Measurements from ENCODE around the gene SEC24D.

SEC24D gene

GRCh38 chr4:118751629-118752323, 84.2 kb downstream of the SEC24D start:
- DNase-seq (ENCODE audit: low read depth): no peak

DNA sequence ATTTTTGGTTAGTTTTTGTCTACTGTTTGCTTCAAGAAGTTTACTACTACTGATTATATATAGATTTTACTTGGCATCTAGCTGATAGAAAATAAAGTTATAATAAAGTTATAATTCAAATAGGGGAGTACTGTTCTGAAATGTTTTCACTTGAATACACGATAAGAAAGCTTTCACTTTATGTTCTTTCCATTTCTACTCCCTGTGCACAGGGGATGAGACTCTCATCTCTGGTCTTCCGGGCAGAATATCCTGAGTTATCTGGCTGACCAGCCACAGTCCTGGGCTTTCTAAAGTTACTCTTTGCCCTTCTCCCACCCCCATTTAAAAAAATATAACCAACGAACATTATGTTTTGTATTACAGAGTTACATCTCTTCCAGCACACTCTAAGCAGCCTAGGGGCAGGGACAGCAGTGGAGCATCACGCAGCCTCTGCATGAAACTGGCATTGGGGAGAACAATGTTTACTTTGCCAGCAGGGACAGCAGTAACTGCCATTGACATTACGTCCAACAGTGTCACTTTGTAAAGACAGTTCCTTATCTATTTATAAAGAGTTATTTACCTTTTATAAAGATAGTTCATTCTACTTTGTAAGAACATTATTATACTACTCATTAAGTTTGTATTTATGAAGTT, 86.5 kb downstream of the SEC24D start:
- no peak for DNase-seq (ENCODE audit: low read depth)

DNA sequence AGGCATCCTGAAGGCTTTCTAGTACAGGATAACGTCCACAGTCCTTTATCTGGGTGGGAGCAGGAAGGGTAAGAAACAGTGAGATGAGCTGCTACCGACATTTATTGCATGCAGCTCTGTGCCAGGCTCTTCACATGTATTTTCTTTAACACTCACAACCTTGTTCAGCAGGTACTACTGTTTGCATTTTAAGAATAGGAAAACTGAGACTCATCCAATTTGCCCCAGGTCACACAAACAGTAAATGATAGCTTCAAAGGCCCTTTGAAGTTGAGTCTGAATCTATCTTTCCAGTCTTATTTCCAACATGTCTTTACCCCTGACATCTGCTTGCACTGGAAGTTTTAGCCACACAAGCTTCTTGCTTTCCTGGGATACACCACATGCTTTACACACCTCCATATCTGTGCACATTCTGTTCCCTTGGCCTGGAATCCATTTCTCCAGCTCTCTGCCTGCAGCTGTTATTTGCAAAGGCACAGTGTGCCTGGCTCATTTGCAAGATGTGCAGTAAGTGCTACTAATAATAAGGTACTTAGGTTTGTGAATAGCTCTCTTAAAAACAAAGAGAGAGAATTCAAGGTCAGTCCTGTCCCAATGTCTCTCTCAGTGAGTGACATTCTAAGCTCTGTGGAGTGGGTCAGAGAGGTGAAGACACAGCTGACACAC, 89.5 kb downstream of the SEC24D start:
- no peak for DNase-seq (ENCODE audit: low read depth)

- DNase-seq (ENCODE audit: low read depth): no peak
These were observed 90.6 kb downstream of the SEC24D start for GRCh38 chr4:118745357-118745756.

- DNase-seq (ENCODE audit: low read depth): no peak
These were observed 92.1 kb downstream of the SEC24D start for GRCh38 chr4:118743867-118744266.

GRCh38 chr4:118742050-118742449, 93.9 kb downstream of the SEC24D start:
- DNase-seq (ENCODE audit: low read depth): no peak

DNA sequence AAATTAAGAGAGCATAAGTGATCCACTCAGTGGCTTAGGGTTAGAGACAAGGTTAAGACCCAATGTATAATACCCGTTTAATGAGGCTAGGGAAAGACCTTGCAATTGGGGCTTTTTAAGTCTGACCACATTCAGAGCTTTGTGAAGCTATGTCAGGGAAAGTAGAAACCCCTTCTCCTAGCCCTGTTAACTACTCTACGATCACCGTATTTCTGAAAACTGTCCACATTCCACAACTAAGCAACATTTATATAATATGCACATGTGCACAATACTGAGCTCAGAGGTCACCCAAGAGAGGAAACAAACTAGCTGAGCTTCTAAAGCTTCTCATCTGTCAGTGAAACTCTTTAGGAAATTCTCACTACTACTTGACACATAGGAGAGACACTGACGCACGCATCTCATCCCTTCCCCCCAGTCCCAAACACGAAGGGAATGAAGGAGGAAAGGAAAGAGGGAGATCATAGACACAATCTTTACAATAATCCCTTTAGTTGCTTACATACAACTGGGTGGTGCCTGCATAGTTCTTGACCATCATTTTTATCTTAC, 94.5 kb downstream of the SEC24D start:
- no peak for DNase-seq (ENCODE audit: low read depth)

GRCh38 chr4:118740869-118741268, 95.1 kb downstream of the SEC24D start:
- no peak for DNase-seq (ENCODE audit: low read depth)

DNA sequence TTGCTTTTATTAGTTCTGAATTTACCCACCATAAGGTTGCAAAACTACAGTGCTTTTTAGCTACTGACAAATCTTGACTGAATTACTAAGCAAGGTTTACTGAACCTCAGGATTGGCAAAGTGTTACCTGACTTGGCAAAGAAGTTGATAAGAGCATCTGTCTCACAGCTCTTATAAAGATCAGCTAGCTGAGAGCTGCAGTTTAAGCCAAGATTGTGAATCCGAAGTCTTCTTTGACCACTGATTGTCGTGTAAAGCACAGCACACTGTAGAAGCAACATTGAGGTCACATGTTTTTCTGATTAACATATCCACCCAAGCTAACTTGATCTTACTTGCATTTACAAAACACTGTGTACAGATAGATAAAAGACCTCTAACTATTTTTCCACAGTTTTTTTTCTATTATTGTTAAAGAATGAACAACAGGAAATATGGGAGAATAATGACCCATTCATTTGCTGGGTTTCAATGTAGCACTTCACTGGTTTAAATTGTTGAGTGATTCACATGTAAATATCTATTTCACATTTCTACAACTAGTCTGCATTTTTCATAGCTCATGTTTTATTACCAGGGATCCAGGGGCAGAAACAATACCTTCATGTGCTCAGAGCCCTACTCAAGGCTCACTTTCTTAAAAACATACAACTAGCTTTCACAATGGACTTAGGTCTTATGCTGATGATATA, 96.8 kb downstream of the SEC24D start:
- DNase-seq (ENCODE audit: low read depth): no peak

DNA sequence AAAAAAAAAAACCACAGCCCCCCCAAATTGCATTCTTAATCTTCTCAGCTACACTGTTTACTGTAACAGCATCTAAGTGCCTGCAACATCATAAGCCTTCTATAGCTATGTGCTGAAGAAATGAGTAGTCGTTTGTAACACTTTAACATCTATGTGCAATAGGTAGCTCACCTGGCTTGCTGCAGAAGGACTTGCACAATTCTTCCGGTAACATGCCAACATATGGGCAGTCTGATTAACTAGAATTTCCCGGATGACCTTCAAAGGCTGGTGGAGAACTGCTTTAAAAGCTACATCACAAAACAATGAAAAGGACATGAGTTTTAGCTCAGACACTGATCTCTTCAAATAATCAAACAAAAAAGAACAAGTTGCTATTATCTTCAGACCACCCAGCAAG, 97.8 kb downstream of the SEC24D start:
- no peak for DNase-seq (ENCODE audit: low read depth)

GRCh38 chr4:118736900-118737299, 99.0 kb downstream of the SEC24D start:
- DNase-seq (ENCODE audit: low read depth): no peak

GRCh38 chr4:118734491-118735205, 101.3 kb downstream of the SEC24D start:
- DNase-seq (ENCODE audit: low read depth): no peak

DNA sequence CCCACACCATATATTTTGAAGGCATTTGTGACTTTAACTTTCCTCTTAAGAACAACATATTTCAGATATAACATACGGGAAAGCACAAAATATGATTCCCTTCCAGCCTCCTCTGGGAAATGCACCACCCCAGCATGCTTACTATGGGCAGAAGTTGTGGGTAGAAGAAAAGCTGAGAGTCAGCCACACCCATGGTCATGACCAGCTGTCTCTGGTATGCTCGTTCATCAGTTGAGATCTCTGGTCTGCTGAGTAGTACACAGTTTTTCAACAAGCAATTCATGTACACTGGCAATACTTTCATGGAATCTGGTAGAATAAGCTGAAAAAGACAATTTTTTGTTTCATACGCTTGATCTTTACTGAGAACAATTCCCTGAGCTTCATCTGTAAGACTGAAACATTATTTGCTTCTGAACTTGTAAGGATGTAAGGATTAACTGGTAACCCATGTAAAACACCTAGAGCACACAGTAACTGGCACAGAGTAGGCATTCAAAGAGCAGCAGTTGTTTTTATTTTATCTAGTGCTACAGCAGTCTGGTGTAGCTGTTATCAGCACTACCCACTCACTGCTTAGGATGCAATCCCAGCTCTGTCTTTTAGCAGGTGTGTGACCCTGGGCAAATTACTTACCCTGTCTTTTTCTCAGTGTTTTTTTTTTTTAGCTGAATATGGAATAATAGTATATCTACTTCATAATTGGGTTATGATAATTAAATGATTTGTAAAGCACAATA, 103.2 kb downstream of the SEC24D start:
- DNase-seq (ENCODE audit: low read depth): no peak

DNA sequence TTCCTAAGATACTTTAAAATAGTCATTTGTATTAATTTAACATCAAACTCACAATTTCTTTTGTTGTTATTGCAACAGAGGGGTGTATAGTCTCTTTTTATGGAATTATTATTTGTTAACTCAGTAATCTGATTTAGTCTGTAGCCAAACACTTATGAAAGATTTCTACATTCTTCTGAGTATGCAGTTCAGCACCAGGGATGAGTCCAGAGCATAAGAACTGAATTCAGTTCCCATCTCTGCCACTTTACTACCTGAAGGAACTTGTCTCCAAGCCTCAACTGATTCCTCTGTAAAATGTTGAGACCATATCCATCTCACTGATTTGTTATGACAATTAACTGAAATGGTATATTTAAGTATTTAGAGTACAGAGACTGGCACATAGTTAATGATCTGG, 105.2 kb downstream of the SEC24D start:
- no peak for DNase-seq (ENCODE audit: low read depth)

DNA sequence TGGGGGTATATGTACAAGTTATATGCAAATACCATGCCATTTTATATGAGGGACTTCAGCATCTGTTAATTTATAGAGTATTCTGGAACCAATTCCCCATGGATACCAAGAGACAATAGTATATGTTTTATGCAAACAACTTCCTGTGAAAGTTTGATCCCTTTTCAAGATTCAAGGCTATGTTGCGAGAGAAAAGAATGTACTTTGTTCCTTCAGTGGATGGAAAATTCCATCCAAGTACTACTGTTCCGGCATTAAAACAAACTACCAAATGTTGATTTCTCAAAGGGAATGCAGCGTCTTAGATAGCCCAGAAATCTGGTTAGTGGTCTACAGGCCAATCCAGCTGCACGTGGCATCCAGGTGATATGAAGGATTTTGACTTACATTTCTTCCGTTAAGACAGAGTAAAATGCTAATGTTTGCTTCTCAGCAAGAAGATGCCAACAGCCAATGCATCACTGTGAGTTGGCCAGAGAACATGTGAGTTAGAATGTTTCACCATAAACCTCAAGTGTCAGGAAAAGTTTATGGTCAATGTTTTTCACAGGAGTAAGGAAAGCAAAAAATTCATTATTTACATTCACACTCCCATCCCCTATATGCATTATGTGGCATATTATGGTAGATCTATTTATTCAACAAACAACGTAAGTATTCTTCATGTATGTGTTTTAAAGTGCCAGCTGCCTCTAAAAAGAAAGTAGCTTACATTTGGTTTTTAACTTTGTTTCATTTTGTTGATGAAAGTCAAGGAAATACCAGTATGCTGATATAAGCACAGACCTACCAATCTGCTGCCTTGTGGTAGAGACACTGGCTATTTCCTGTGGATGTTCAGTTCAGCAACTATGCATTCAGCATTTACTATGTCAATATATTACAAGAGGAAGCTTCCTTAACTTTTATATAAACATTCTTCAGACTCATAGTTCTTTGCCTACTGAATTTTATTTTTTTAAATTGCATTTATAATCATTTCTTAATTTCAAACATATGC, 106.3 kb downstream of the SEC24D start:
- no peak for DNase-seq (ENCODE audit: low read depth)

DNA sequence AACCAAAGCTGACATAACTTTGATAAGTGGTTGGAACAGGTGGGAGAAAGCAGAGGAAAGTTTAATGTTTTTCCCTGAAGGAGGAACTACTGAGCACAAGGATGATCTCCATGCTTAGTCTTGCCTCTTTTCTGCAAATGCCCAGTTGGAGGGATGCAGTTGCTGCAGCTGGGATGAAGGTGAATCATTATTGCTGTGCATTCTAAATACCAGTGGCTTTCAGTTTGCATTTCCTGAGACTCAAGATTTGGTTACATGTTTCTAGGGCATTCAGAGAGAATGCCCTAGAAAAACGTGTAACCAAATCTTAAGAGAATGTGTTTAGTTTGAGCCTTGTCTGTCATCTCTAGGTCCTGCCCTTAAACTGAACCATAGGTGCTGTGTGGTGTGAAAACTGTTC, 108.6 kb downstream of the SEC24D start:
- DNase-seq (ENCODE audit: low read depth): no peak

GRCh38 chr4:118723369-118723768, 112.6 kb downstream of the SEC24D start:
- DNase-seq (ENCODE audit: low read depth): no peak

DNA sequence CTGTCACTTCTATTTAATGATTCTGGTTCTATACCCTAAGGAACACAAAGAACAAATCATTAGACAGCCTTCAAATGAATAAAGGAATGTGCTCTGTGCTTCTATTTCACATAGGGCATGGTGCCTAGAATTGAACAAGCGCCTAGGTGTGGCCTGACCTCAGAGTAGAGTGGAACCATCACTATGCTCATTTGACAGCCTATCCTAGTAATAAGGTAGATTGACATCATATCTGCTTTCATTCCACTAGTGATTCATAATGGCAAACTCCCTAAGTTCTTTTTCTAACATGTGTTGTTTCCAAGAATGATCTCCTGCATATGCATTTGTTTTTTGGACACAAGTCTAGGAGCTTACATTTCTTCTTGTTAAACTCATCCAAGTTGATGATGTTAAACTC, 114.2 kb downstream of the SEC24D start:
- no peak for DNase-seq (ENCODE audit: low read depth)

DNA sequence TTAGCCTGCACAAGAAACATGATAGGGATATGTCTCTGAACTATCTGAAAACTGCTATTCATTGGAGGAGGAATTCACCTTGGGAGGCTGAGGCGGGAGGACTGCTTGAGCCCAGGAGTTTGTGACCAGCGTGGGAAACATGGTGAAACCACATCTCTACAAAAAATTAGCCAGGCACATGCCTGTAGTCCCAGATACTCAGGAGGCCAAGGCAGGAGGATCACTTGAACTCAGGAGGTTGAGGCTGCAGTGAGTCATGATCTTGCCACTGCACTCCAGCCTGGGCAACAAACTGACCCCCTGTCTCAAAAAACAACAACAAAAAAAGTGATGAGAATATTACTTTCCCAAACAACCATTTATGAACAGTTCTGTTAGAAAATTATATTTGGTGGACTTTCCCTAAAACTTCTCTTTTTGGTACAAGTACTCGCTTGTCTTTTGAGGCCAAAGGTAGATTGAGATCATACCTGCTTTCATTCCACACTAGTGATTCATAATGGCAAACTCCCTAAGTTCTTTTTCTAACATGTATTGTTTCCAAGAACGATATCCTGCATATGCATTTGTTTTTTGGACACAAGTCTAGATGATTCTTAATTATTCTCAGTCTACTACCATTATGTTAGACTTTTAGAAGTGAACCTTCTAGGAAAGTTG, 117.3 kb downstream of the SEC24D start:
- DNase-seq (ENCODE audit: low read depth): no peak

All from T-helper 22 cell (primary cell).